H1 (cell line): ENCODE data around the gene PPP3CB. TPM values are rescaled to one million over a fixed set of nuclear protein-coding genes. Genes with fewer than 3 reads are reported as not detected.

ENCODE experiments used
- CTCF ChIA-PET: fragments of 300-600 bp; sonication (Branson Sonifier 250); formaldehyde crosslinking; loops from one replicate; lab custom pipeline; 2021; ENCODE audit not compliant: partially characterized antibody; lab: Charles Lee
- POLR2A ChIA-PET: fragments of 300-600 bp; sonication (Branson Sonifier 250); formaldehyde crosslinking; loops from one replicate; lab custom pipeline; 2021; ENCODE audit warnings: inconsistent platforms; ENCODE audit not compliant: partially characterized antibody; lab: Charles Lee
- DNase-seq, 2 experiments: peaks; one replicate each; pipeline versions ENCODE4 v3.0.0 to v3.0.0-alpha.2; 2010 to 2022; ENCODE audit warnings: low spot score in 2 of 2, low read depth in 1 of 2, mixed read lengths in 1 of 2
- FAIRE-seq: peaks from 2 replicates; lab custom pipeline; 2011; peaks lifted over from hg19 to GRCh38; lab: Jason Lieb, UNC
- H2AFZ ChIP-seq: 2 replicates; pipeline ENCODE4 v1.8.1; 2012; ENCODE audit warnings: low read length, inconsistent platforms
- H2AK5ac ChIP-seq: 2 replicates; pipeline ENCODE4 v1.6.1; 2013; ENCODE audit warnings: low read depth, low read length
- H2BK120ac ChIP-seq: replicated peaks from 2 replicates; pipeline ENCODE3; 2013; ENCODE audit warnings: low read depth, low read length, inconsistent platforms
- H2BK12ac ChIP-seq: 2 replicates; pipeline ENCODE4 v1.6.1; 2013; ENCODE audit warnings: low read depth, low read length
- H2BK15ac ChIP-seq: 2 replicates; pipeline ENCODE4 v1.6.1; 2013; ENCODE audit warnings: low read length
- H2BK20ac ChIP-seq: 2 replicates; pipeline ENCODE4 v1.6.1; 2013; ENCODE audit warnings: low read length
- H2BK5ac ChIP-seq: 2 replicates; pipeline ENCODE4 v1.6.1; 2013; ENCODE audit warnings: low read depth, low read length
- H3K14ac ChIP-seq: 2 replicates; pipeline ENCODE4 v1.6.1; 2013; ENCODE audit warnings: inconsistent platforms; ENCODE audit not compliant: insufficient read length
- H3K18ac ChIP-seq: 2 replicates; pipeline ENCODE4 v1.6.1; 2013; ENCODE audit warnings: low read length; ENCODE audit errors: extremely low read depth
- H3K23ac ChIP-seq: 2 replicates; pipeline ENCODE4 v1.6.1; 2013; ENCODE audit warnings: inconsistent platforms; ENCODE audit not compliant: insufficient read length
- H3K23me2 ChIP-seq: 2 replicates; pipeline ENCODE4 v1.6.1; 2013; ENCODE audit warnings: low read depth, low read length
- H3K27ac ChIP-seq: 2 replicates; pipeline ENCODE4 v1.6.1; 2011; ENCODE audit warnings: low read depth, low read length, inconsistent platforms
- H3K27me3 ChIP-seq, 4 experiments: replicated peaks in 1 of 4; 1 replicate in 1 of 4; 2 replicates in 3 of 4; pipeline versions ENCODE4 v1.6.1 to v1.8.1; 2011 to 2013; ENCODE audit warnings: low read length in 3 of 4, mild to moderate bottlenecking in 3 of 4, inconsistent platforms in 2 of 4, mixed read lengths in 2 of 4, moderate library complexity in 1 of 4; ENCODE audit not compliant: control insufficient read depth in 3 of 4, insufficient read depth in 3 of 4; ENCODE audit errors: extremely low read depth in 1 of 4
- H3K36me3 ChIP-seq, 4 experiments: 2 replicates each; pipeline versions ENCODE4 v1.6.1 to v1.8.1; 2011 to 2013; ENCODE audit warnings: mild to moderate bottlenecking in 4 of 4, low read length in 3 of 4, moderate library complexity in 2 of 4, control low read depth in 1 of 4, inconsistent platforms in 1 of 4; ENCODE audit not compliant: insufficient read depth in 4 of 4, control insufficient read depth in 2 of 4
- H3K4ac ChIP-seq: replicated peaks from 2 replicates; pipeline ENCODE3; 2013; ENCODE audit warnings: low read length, low read depth, mixed read lengths, inconsistent platforms; ENCODE audit not compliant: insufficient read length
- H3K4me1 ChIP-seq, 4 experiments: replicated peaks in 1 of 4; 1 replicate in 1 of 4; 2 replicates in 3 of 4; pipeline versions ENCODE4 v1.6.1 to v1.8.1; 2011 to 2013; ENCODE audit warnings: low read length in 3 of 4, inconsistent platforms in 2 of 4, mixed read lengths in 1 of 4; ENCODE audit not compliant: insufficient read depth in 4 of 4, control insufficient read depth in 3 of 4
- H3K4me2 ChIP-seq, 2 experiments: 2 replicates each; pipeline versions ENCODE4 v1.6.1 to v1.8.1; 2011 to 2013; ENCODE audit warnings: low read depth in 2 of 2, low read length in 2 of 2, control low read depth in 1 of 2, inconsistent platforms in 1 of 2, mild to moderate bottlenecking in 1 of 2; ENCODE audit not compliant: insufficient read depth in 1 of 2
- H3K4me3 ChIP-seq, 4 experiments: fragments of 200-600, 300-600 bp in 1 of 4; sonication (generic), shearing (Covaris generic), sonication (Bioruptor Twin) in 1 of 4; 2 replicates each; pipeline versions ENCODE4 v1.5.1 to v1.8.1; 2011 to 2016; ENCODE audit warnings: low read length in 4 of 4, low read depth in 3 of 4, control low read depth in 2 of 4, inconsistent platforms in 2 of 4, mild to moderate bottlenecking in 2 of 4, mixed read lengths in 1 of 4, moderate library complexity in 1 of 4; ENCODE audit not compliant: insufficient read depth in 2 of 4; ENCODE audit errors: extremely low read depth in 1 of 4
- H3K56ac ChIP-seq: replicated peaks from 2 replicates; pipeline ENCODE3; 2013; ENCODE audit warnings: low read depth, mild to moderate bottlenecking, mixed read lengths, low read length, inconsistent platforms; ENCODE audit not compliant: insufficient read length
- H3K79me1 ChIP-seq: 2 replicates; pipeline ENCODE4 v1.6.1; 2013; ENCODE audit warnings: low read depth, low read length, control low read depth
- H3K79me2 ChIP-seq, 2 experiments: 2 replicates each; pipeline versions ENCODE4 v1.6.1 to v1.8.1; 2012 to 2013; ENCODE audit warnings: low read length in 2 of 2, mild to moderate bottlenecking in 2 of 2, inconsistent platforms in 1 of 2; ENCODE audit not compliant: insufficient read depth in 2 of 2, control insufficient read depth in 1 of 2
- H3K9ac ChIP-seq, 4 experiments: replicated peaks in 1 of 4; 1 replicate in 1 of 4; 2 replicates in 3 of 4; pipeline versions ENCODE4 v1.6.1 to v1.8.1; 2011 to 2013; ENCODE audit warnings: low read depth in 3 of 4, low read length in 3 of 4, control low read depth in 2 of 4, mild to moderate bottlenecking in 2 of 4, moderate library complexity in 2 of 4, inconsistent platforms in 1 of 4; ENCODE audit errors: extremely low read depth in 1 of 4
- H3K9me3 ChIP-seq, 2 experiments: 2 replicates each; pipeline versions ENCODE4 v1.6.1 to v1.8.1; 2012 to 2013; ENCODE audit warnings: mild to moderate bottlenecking in 2 of 2, moderate library complexity in 2 of 2, control low read depth in 1 of 2, inconsistent platforms in 1 of 2, low read depth in 1 of 2, low read length in 1 of 2, mixed read lengths in 1 of 2; ENCODE audit not compliant: insufficient read depth in 2 of 2
- H4K20me1 ChIP-seq, 2 experiments: replicated peaks in 1 of 2; 2 replicates each; pipeline versions ENCODE3 to v1.8.1; 2011 to 2013; ENCODE audit warnings: inconsistent platforms in 2 of 2, low read length in 2 of 2, mild to moderate bottlenecking in 1 of 2; ENCODE audit not compliant: insufficient read depth in 2 of 2, control insufficient read depth in 1 of 2
- H4K5ac ChIP-seq: 2 replicates; pipeline ENCODE4 v1.6.1; 2013; ENCODE audit warnings: low read length, low read depth, mixed read lengths, inconsistent platforms; ENCODE audit not compliant: insufficient read length
- H4K8ac ChIP-seq: 2 replicates; pipeline ENCODE4 v1.8.0; 2013; ENCODE audit warnings: mild to moderate bottlenecking, moderate library complexity, low read length, inconsistent platforms; ENCODE audit not compliant: insufficient read depth; ENCODE audit errors: extremely low read depth
- H4K91ac ChIP-seq: replicated peaks from 2 replicates; pipeline ENCODE3; 2013; ENCODE audit warnings: low read length, mixed read lengths, inconsistent platforms; ENCODE audit not compliant: insufficient read length
- JUND ChIP-seq: IDR thresholded peaks from 2 replicates; pipeline ENCODE4 v1.6.1; 2011; ENCODE audit warnings: mild to moderate bottlenecking, improper control_type of control experiment, low read length
- KDM1A ChIP-seq: fragments of 200-600, 300-600 bp; sonication (generic); IDR thresholded peaks from 2 replicates; pipeline ENCODE4 v1.7.1; 2016; ENCODE audit warnings: mild to moderate bottlenecking, low read length, borderline replicate concordance
- RNF2 ChIP-seq: fragments of 200-900, 300-1000 bp; sonication (generic); IDR thresholded peaks from 2 replicates; pipeline ENCODE4 v1.7.1; 2016; ENCODE audit warnings: borderline replicate concordance, low read depth, mild to moderate bottlenecking, antibody characterized with exemption, low read length; ENCODE audit not compliant: poor library complexity, severe bottlenecking; ENCODE audit errors: missing control alignments
- TEAD4 ChIP-seq: IDR thresholded peaks from 2 replicates; pipeline ENCODE4 v1.6.1; 2012; ENCODE audit warnings: low read depth, low read length, inconsistent platforms, mixed read lengths
- WGBS, 2 experiments: shearing (Covaris generic) in 1 of 2; methylation state at CpG; one replicate each; pipeline versions ENCODE4 v1.1.6 to v1.1.7; 2013 to 2015; ENCODE audit warnings: low lambda C conversion rate in 2 of 2, mixed read lengths in 2 of 2, inconsistent platforms in 1 of 2, low coverage in 1 of 2, missing lambda C conversion rate in 1 of 2; ENCODE audit not compliant: insufficient replicate concordance in 2 of 2, insufficient coverage in 1 of 2, insufficient read length in 1 of 2; ENCODE audit errors: extremely low coverage in 1 of 2, missing lambda C conversion rate in 1 of 2; 5-methylcytosine and 5-hydroxymethylcytosine counted together
- polyA plus RNA-seq, 7 experiments: library from polyadenylated mRNA; depleted of rRNA in 3 of 7; stranded (reverse) in 5 of 7; unstranded in 2 of 7; fragments of >200 nt in 5 of 7; fragments of 200-250 nt in 2 of 7; gene quantifications; 1 replicate in 5 of 7; 2 replicates in 1 of 7; 4 replicates in 1 of 7; pipeline versions ENCODE4 v1.2.1 to v1.2.3, GENCODE V29; 2011 to 2013; ENCODE audit warnings: missing spikeins in 2 of 7, mixed read lengths in 2 of 7
- total RNA-seq: library from RNA; stranded (reverse); fragmentation: NEBNext Ultra II Directional; extraction: Animal tissue kit (Norgen Biotek cat#: 25700); gene quantifications from 2 replicates; pipeline ENCODE4 v1.2.1, GENCODE V29; 2021

Gene PPP3CB
- total and polyA plus RNA-seq, 2 of the 8 experiments (the other 6 are each of a cell fraction or from before 2014, with no cell fraction given), result 10.5 to 36.3 TPM

DNA sequence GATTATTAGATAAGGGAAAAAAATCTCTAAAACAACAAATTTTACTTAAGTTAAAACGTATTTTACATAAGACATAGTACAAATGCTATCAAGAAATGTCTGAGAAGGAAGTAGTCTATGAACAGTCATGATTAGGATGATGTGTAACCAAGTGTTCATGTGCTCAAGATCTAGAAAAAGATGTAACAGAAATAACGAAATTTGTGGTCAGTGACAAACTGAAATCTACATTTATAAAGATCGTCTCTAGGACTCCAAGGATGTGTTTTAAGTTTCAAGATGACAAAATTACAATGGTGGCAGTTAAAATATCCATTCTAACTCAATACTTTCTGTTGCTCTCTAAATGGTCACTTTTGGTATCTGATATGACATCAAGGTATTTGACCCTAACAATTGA lies 17.2 kb downstream of the PPP3CB start:
- POLR2A ChIA-PET, result no interaction called here
- H3K9ac ChIP-seq, result no peak overlapping the region
- FAIRE-seq, result no peak
- H3K9me3 ChIP-seq, result no peaks in the 10 kb centered on the region
- H3K79me2 ChIP-seq, result peaks cover 0 to 12% of the 10 kb centered on the region in 2 experiments; a peak in 2 of 4 replicates
- H3K56ac ChIP-seq, result no peak overlapping the region
- no peaks in the 10 kb centered on the region for H3K79me1 ChIP-seq
- no peak overlapping the region for H3K4me3 ChIP-seq
- CTCF ChIA-PET, result no interaction called here
- no peak overlapping the region for H4K8ac ChIP-seq
- no peaks in the 10 kb centered on the region for H4K20me1 ChIP-seq
- H2BK12ac ChIP-seq, result no peak overlapping the region
- no peak for TF ChIP-seq KDM1A
- no peak for TF ChIP-seq TEAD4
- TF ChIP-seq JUND, result no peak
- no peak for TF ChIP-seq RNF2
- TF ChIP-seq, all 59 proteins: peak for 0
- Histone ChIP-seq H3K14ac (no peak overlapping the region), H2BK5ac (no peak overlapping the region), H2BK120ac (no peak overlapping the region), H2AK5ac (no peak overlapping the region), H4K91ac (no peak overlapping the region), H3K36me3 (peaks cover 0 to 45% (median 11%) of the 10 kb centered on the region in 4 experiments; a peak in 6 of 8 replicates), H4K5ac (no peak overlapping the region), H3K27me3 (no peaks in the 10 kb centered on the region), H3K18ac (no peak overlapping the region), H2AFZ (no peak overlapping the region), H3K23ac (no peak overlapping the region), H3K4ac (no peak overlapping the region), H3K23me2 (no peaks in the 10 kb centered on the region), H2BK15ac (no peak overlapping the region), H2BK20ac (no peak overlapping the region), H3K27ac (no peak overlapping the region), H3K4me2 (no peak overlapping the region), H3K4me1 (no peaks in the 10 kb centered on the region)
- DNase-seq, result no peak
- 87% methylated on average over 3 of the region's 3 CpGs; no CpG with 5 or more reads in 1 of the 2 experiments for WGBS, 2 experiments
